ENCODE data around the gene CHN2.

Gene CHN2

GRCh38 chr7:29315122-29315891 is 120.7 kb downstream of the CHN2 start:
- FAIRE-seq, result no peak

- no peak for FAIRE-seq
Observed at GRCh38 chr7:29315892-29316270, 121.3 kb downstream of the CHN2 start.

- no peak for FAIRE-seq
Observed at GRCh38 chr7:29316926-29317325, 122.4 kb downstream of the CHN2 start.

- no peak for FAIRE-seq
Observed at GRCh38 chr7:29318853-29319718, 124.5 kb downstream of the CHN2 start.

GRCh38 chr7:29319719-29320521 is 125.3 kb downstream of the CHN2 start:
- no peak for FAIRE-seq

GRCh38 chr7:29320577-29320976 is 126.0 kb downstream of the CHN2 start:
- FAIRE-seq, result no peak

GRCh38 chr7:29322023-29322712 is 127.6 kb downstream of the CHN2 start:
- FAIRE-seq, result no peak

GRCh38 chr7:29325476-29325875 is 130.9 kb downstream of the CHN2 start:
- FAIRE-seq, result no peak

GRCh38 chr7:29326864-29327263 is 132.3 kb downstream of the CHN2 start:
- FAIRE-seq, result no peak

- FAIRE-seq, result no peak
Observed at GRCh38 chr7:29327455-29327854, 132.9 kb downstream of the CHN2 start.

GRCh38 chr7:29328045-29328444 is 133.5 kb downstream of the CHN2 start:
- no peak for FAIRE-seq

GRCh38 chr7:29328811-29329210 is 134.2 kb downstream of the CHN2 start:
- FAIRE-seq, result no peak

- FAIRE-seq, result no peak
Observed at GRCh38 chr7:29329686-29330085, 135.1 kb downstream of the CHN2 start.

- no peak for FAIRE-seq
Observed at GRCh38 chr7:29330136-29330535, 135.6 kb downstream of the CHN2 start.

- no peak for FAIRE-seq
Observed at GRCh38 chr7:29331163-29331562, 136.6 kb downstream of the CHN2 start.

GRCh38 chr7:29332042-29332811 is 137.7 kb downstream of the CHN2 start:
- FAIRE-seq, result no peak

GRCh38 chr7:29332875-29333855 is 138.6 kb downstream of the CHN2 start:
- FAIRE-seq, result no peak

GRCh38 chr7:29335188-29336083 is 140.9 kb downstream of the CHN2 start:
- no peak for FAIRE-seq

- no peak for FAIRE-seq
Observed at GRCh38 chr7:29337546-29338116, 143.1 kb downstream of the CHN2 start.
